GM12874 (cell line): ENCODE data around the gene MAP4K4.
A peak's percentile ranks its signal among the peaks of the same experiment; 100 is the strongest.

Source experiments
- TF ChIP-seq, protein P1 (sequence below): IDR thresholded peaks from 2 replicates; pipeline ENCODE4 v1.5.1; 2011; ENCODE audit warnings: low read depth, mild to moderate bottlenecking, control low read depth, low read length, moderate library complexity; ENCODE audit not compliant: insufficient read depth

Gene MAP4K4

GRCh38 chr2:101874069-101874468 lies 176.6 kb downstream of the MAP4K4 start:
- TF ChIP-seq, protein P1, sequence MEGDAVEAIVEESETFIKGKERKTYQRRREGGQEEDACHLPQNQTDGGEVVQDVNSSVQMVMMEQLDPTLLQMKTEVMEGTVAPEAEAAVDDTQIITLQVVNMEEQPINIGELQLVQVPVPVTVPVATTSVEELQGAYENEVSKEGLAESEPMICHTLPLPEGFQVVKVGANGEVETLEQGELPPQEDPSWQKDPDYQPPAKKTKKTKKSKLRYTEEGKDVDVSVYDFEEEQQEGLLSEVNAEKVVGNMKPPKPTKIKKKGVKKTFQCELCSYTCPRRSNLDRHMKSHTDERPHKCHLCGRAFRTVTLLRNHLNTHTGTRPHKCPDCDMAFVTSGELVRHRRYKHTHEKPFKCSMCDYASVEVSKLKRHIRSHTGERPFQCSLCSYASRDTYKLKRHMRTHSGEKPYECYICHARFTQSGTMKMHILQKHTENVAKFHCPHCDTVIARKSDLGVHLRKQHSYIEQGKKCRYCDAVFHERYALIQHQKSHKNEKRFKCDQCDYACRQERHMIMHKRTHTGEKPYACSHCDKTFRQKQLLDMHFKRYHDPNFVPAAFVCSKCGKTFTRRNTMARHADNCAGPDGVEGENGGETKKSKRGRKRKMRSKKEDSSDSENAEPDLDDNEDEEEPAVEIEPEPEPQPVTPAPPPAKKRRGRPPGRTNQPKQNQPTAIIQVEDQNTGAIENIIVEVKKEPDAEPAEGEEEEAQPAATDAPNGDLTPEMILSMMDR, result no peak

DNA sequence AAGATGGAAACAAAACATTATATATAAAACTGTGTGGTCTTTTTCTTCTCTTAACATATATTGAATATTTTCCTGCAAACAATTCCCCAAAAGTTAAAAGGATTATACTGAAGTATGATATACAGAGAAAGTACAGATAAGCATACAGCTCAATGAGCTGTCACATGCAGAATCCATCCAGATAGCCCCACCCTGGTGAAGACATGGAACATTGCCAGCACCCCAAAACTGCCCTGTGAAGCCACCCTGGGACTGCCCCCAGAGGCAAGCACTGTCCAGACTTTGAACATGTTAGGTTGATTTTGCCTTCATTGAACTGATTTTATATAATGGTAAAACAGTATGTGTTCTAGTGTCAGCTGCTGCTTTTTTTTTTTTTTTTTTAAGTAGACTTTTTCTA lies 182.0 kb downstream of the MAP4K4 start:
- TF ChIP-seq, protein P1, result no peak

DNA sequence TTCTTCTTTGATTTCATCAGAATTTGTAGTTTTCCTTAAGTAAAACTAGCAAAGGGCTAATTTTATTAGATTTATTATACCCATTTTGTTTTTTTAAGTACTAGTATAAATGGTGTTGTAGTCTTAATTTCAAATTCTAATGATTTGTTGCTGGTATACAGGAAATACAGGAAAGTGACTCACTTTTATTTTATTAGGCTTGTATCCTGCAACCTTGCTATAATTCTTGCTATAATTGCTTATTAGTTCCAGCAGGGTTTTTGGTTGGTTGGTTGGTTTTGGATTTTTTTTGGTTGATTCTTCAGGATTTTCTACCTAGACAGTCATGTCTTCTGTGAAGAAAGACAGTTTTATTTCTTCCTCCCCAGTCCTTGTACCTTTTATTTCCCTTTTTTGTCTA lies 183.6 kb downstream of the MAP4K4 start:
- TF ChIP-seq, protein P1, result no peak

GRCh38 chr2:101882769-101883307 lies 185.3 kb downstream of the MAP4K4 start:
- TF ChIP-seq, protein P1, result no peak

GRCh38 chr2:101883860-101884259 lies 186.4 kb downstream of the MAP4K4 start:
- TF ChIP-seq, protein P1, result peak; percentile 49; the same call in 1 of the 2 replicates

- TF ChIP-seq, protein P1, result no peak
Measured at GRCh38 chr2:101884423-101884822, 186.9 kb downstream of the MAP4K4 start.

- TF ChIP-seq, protein P1, result no peak
Measured at GRCh38 chr2:101887328-101887727, 189.8 kb downstream of the MAP4K4 start.
